ENCODE results near the gene IGSF22. TPM values are rescaled to one million over a fixed set of nuclear protein-coding genes. Genes with fewer than 3 reads are reported as not detected.

Gene IGSF22
- total RNA-seq, 6 donors from 2014 or later, result 1.2 to 21.0 (median 2.1) TPM; not detected in 3

DNA sequence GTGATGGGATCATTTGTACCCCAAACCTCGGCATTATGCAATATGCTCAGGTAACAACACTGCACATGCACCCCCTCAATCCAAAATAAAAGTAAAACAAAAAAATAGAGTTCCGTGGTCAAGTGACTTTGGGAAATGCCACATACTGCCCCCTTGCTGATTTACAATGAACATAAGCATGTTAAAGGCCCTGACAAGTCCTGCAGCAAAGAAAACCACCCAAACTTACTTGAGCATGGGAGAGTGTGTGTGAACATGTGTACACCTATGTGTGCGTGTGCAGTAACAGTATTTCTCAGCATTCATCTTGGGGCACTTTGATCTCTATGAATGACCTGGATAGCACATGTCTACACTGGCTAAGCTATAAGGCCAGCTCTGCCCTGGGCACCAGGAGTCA, 15.8 kb upstream of the IGSF22 start:
- no peak for DNase-seq
- Histone ChIP-seq H3K9me3 (no peaks in the 10 kb centered on the region), H3K27me3 (no peaks in the 10 kb centered on the region), H3K27ac (no peak overlapping the region), H3K36me3 (no peaks in the 10 kb centered on the region), H3K4me1 (no peaks in the 10 kb centered on the region), H3K4me3 (no peak overlapping the region)
- TF ChIP-seq EP300 (IDR thresholded peaks at IDR 0.05), result no peak
- TF ChIP-seq, protein P1, sequence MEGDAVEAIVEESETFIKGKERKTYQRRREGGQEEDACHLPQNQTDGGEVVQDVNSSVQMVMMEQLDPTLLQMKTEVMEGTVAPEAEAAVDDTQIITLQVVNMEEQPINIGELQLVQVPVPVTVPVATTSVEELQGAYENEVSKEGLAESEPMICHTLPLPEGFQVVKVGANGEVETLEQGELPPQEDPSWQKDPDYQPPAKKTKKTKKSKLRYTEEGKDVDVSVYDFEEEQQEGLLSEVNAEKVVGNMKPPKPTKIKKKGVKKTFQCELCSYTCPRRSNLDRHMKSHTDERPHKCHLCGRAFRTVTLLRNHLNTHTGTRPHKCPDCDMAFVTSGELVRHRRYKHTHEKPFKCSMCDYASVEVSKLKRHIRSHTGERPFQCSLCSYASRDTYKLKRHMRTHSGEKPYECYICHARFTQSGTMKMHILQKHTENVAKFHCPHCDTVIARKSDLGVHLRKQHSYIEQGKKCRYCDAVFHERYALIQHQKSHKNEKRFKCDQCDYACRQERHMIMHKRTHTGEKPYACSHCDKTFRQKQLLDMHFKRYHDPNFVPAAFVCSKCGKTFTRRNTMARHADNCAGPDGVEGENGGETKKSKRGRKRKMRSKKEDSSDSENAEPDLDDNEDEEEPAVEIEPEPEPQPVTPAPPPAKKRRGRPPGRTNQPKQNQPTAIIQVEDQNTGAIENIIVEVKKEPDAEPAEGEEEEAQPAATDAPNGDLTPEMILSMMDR (IDR thresholded peaks at IDR 0.05), result no peak
- no peak for TF ChIP-seq POLR2AphosphoS5 (IDR thresholded peaks at IDR 0.05)
- no peak for TF ChIP-seq POLR2A (IDR thresholded peaks at IDR 0.05)
- 93% methylated on average over 3 of the region's 3 CpGs for WGBS, 2 donors
- ATAC-seq (ENCODE audit: low FRiP score in 2 of 2), result no peak

DNA sequence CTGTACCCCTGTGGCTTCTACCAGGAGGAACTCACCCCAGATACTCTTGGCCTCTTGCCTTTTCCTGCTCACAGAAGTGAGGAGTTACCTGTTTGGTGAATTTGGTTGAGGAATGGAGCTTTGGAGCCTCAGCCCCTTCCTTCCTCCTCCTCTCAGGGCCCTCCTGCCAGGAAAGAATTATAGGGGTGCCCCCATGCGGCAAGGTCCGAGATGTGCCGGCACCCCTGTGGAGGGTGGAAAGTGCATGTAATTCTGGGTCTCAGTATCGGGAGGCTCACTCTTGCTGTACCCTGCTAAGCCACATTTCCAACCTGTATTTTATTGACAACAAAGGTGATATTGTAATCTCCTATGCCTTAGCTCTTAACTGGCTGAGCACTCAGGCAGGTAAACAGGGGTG, 13.7 kb upstream of the IGSF22 start:
- H3K27ac ChIP-seq, result no peak overlapping the region
- no peaks in the 10 kb centered on the region for H3K36me3 ChIP-seq
- no peaks in the 10 kb centered on the region for H3K9me3 ChIP-seq
- WGBS, 2 donors, result 76% methylated on average over 4 of the region's 4 CpGs; no CpG with 5 or more reads in 1 of the 2 donors
- ATAC-seq (ENCODE audit: low FRiP score in 2 of 2) (no peak), DNase-seq (no peak)
- no peaks in the 10 kb centered on the region for H3K4me1 ChIP-seq
- H3K4me3 ChIP-seq, result no peak overlapping the region
- TF ChIP-seq POLR2A (IDR thresholded peaks at IDR 0.05) (no peak), POLR2AphosphoS5 (IDR thresholded peaks at IDR 0.05) (no peak)
- TF ChIP-seq, protein P1 (IDR thresholded peaks at IDR 0.05), result no peak
- H3K27me3 ChIP-seq, result no peaks in the 10 kb centered on the region

DNA sequence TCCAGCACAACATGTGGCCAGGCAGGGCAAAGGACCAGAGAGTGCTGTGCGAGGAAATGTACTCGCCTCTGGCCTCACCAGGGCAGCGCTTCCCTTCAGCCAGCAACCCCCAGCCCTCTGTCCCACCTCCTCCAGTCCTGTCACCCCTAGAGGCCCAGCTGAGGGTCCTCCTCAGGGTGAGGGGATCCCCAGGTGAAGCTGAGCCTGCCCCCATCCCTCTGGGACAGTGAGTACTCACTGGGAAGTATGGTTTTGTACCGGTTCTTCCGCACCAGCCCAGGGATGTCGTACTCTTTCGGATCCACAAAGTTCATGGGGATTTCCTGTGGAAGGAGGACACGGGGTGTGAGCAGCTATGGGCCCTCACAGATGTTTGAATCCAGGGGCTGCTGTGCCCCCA, 11.7 kb upstream of the IGSF22 start:
- no peaks in the 10 kb centered on the region for H3K9me3 ChIP-seq
- no peaks in the 10 kb centered on the region for H3K4me1 ChIP-seq
- H3K4me3 ChIP-seq, result no peak overlapping the region
- H3K27ac ChIP-seq, result no peak overlapping the region
- WGBS, 2 donors, result 82 to 83% methylated on average over 5 to 7 of the region's 8 CpGs
- TF ChIP-seq, protein P1 (IDR thresholded peaks at IDR 0.05), result no peak
- no peak for TF ChIP-seq EP300 (IDR thresholded peaks at IDR 0.05)
- no peak for TF ChIP-seq POLR2AphosphoS5 (IDR thresholded peaks at IDR 0.05)
- TF ChIP-seq POLR2A (IDR thresholded peaks at IDR 0.05), result no peak
- no peaks in the 10 kb centered on the region for H3K36me3 ChIP-seq
- DNase-seq, result no peak
- ATAC-seq (ENCODE audit: low FRiP score in 2 of 2), result no peak
- no peaks in the 10 kb centered on the region for H3K27me3 ChIP-seq

DNA sequence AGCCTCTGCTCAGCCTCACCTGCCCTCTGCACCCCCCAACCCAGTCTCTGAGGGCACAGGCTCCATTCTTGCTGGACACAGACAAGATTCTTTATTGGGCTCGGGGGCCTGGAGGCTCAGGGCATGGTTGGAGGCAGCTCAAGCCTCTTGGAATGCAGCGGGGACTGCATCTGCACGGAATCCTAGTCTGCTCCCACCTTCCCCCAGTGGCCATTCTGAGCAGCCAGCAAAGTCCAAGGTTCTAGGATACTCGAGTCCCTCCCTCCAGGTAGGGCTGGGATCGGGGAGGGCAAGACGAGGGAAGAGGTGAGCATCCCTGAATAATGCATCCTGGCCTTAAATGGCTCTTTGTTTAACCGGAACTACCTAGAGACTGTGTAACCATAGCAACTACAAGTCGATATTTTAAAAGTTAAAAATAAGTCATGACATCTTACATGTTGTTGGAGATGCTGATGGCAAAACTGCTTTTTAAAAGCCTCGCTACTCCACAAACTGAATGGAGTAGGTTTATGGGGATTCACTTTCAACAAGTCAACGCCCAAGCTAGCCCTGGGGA, 10.7 kb upstream of the IGSF22 start:
- ATAC-seq (ENCODE audit: low FRiP score in 2 of 2) (no peak), DNase-seq (no peak)
- H3K9me3 ChIP-seq, result no peaks in the 10 kb centered on the region
- H3K4me3 ChIP-seq, result no peak overlapping the region
- H3K27ac ChIP-seq, result no peak overlapping the region
- no peaks in the 10 kb centered on the region for H3K4me1 ChIP-seq
- H3K36me3 ChIP-seq, result no peaks in the 10 kb centered on the region
- no peaks in the 10 kb centered on the region for H3K27me3 ChIP-seq
- no peak for TF ChIP-seq EP300 (IDR thresholded peaks at IDR 0.05)
- TF ChIP-seq, protein P1 (IDR thresholded peaks at IDR 0.05), result no peak
- 68 to 71% methylated on average over 7 to 10 of the region's 10 CpGs for WGBS, 2 donors

DNA sequence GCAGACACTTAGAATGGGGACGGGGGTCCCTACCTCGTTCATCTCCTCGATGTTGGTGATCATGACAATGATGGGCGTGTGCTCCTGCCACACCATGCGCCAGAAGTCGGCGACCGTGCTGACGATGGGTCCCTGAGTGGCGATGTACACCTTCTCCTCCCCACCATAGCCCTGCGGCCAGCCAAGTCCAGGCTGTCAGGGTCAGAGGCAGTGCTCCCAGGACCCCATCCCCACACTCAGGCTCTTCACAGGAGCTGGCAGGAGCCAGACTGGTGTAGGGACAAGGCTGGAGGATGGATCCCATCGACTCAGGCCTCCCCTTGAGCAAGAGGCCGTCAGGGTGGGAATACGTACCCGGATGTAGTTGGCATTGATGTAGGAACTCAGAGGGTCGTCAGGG, 7.2 kb upstream of the IGSF22 start:
- no peak for ATAC-seq (ENCODE audit: low FRiP score in 2 of 2)
- Histone ChIP-seq H3K4me3 (no peak overlapping the region), H3K27me3 (no peaks in the 10 kb centered on the region), H3K4me1 (no peaks in the 10 kb centered on the region), H3K36me3 (no peaks in the 10 kb centered on the region), H3K9me3 (no peaks in the 10 kb centered on the region), H3K27ac (no peak overlapping the region)
- TF ChIP-seq POLR2A (IDR thresholded peaks at IDR 0.05) (no peak), POLR2AphosphoS5 (IDR thresholded peaks at IDR 0.05) (no peak), EP300 (IDR thresholded peaks at IDR 0.05) (no peak)
- TF ChIP-seq, protein P1 (IDR thresholded peaks at IDR 0.05), result no peak
- peak in 1 of 2 donors; percentile 52 for DNase-seq
- 85 to 87% methylated on average over 6 to 16 of the region's 16 CpGs for WGBS, 2 donors

All from upper lobe of left lung (tissue), 6 donors.